Vagina (tissue), 2 donors: ENCODE data around the gene TNFAIP8L3. TPM values are rescaled to one million over a fixed set of nuclear protein-coding genes. Genes with fewer than 3 reads are reported as not detected.

Experiments used
- DNase-seq, 2 donors: peaks; one replicate each; pipeline ENCODE4 v3.0.0-alpha.2; 2017; ENCODE audit errors: extremely low spot score in 2 of 2
- H3K27ac ChIP-seq: fragments of 200-600 bp; sonication (generic); one replicate; pipeline ENCODE4 v1.5.1; 2019
- H3K27me3 ChIP-seq: fragments of 200-600 bp; sonication (generic); one replicate; pipeline ENCODE4 v1.5.1; 2019
- H3K36me3 ChIP-seq, 2 donors: fragments of 200-600 bp; sonication (generic); one replicate each; pipeline ENCODE4 v1.5.1; 2017 to 2019
- H3K4me1 ChIP-seq: fragments of 200-600 bp; sonication (generic); one replicate; pipeline ENCODE4 v1.5.1; 2019
- H3K4me3 ChIP-seq, 2 donors: fragments of 200-600 bp; sonication (generic); 1 replicate in 1 of 2; 2 replicates in 1 of 2; pipeline ENCODE4 v1.5.1; 2016 to 2019
- H3K9me3 ChIP-seq: fragments of 200-600 bp; sonication (generic); one replicate; pipeline ENCODE4 v1.5.1; 2019
- CTCF ChIP-seq, 3 experiments: fragments of 450-650 bp in 2 of 3; fragments of 200-600 bp in 1 of 3; sonication (generic) in 1 of 3; IDR thresholded peaks; one replicate each; pipeline ENCODE4 v1.5.1; 2017 to 2019; ENCODE audit warnings: antibody characterized with exemption in 3 of 3, mild to moderate bottlenecking in 2 of 3, moderate library complexity in 2 of 3
- POLR2A ChIP-seq, 2 donors: fragments of 450-650 bp; IDR thresholded peaks; one replicate each; pipeline ENCODE4 v1.6.1; 2017; ENCODE audit warnings: antibody characterized with exemption in 2 of 2, mild to moderate bottlenecking in 2 of 2, moderate library complexity in 2 of 2
- POLR2AphosphoS5 ChIP-seq, 2 donors: sonication (generic); formaldehyde crosslinking; IDR thresholded peaks; one replicate each; pipeline ENCODE4 v1.9.0; 2017; ENCODE audit warnings: antibody characterized with exemption in 2 of 2, mild to moderate bottlenecking in 2 of 2, low read depth in 1 of 2; ENCODE audit not compliant: insufficient read depth in 1 of 2
- intact Hi-C: fragments of 100-400 bp; cut with DNase I; formaldehyde crosslinking; loops from one replicate; pipeline ENCODE4 v1.15.1; 2023
- total RNA-seq: library from RNA; depleted of rRNA; stranded (reverse); fragments of >200 nt; gene quantifications from one replicate; pipeline ENCODE4 v1.2.3, GENCODE V29; 2016

The TNFAIP8L3 gene
- total RNA-seq, 1 donor from 2014 or later, result 21.9 TPM

- Histone ChIP-seq H3K9me3 (no peaks in the 10 kb centered on the region), H3K4me1 (peaks cover 13% of the 10 kb centered on the region), H3K27me3 (no peaks in the 10 kb centered on the region), H3K4me3 (no peak overlapping the region), H3K36me3 (peaks cover 0 to 15% of the 10 kb centered on the region in 2 donors), H3K27ac (no peak overlapping the region)
- DNase-seq, result no peak
- TF ChIP-seq CTCF (IDR thresholded peaks at IDR 0.05), result no peak
- TF ChIP-seq POLR2AphosphoS5 (IDR thresholded peaks at IDR 0.05; ENCODE audit: insufficient read depth in 1 of 2, low read depth in 1 of 2), result no peak
- no peak for TF ChIP-seq POLR2A (IDR thresholded peaks at IDR 0.05)
- intact Hi-C loops, result no loop called here
Observed at GRCh38 chr15:51054535-51054934, 40.2 kb downstream of the TNFAIP8L3 start.

- DNase-seq, result no peak
- intact Hi-C loops, result no loop called here
- peaks cover 0 to 15% of the 10 kb centered on the region in 2 donors for H3K36me3 ChIP-seq
- peaks cover 13% of the 10 kb centered on the region for H3K4me1 ChIP-seq
- no peak for TF ChIP-seq CTCF (IDR thresholded peaks at IDR 0.05)
- no peak for TF ChIP-seq POLR2AphosphoS5 (IDR thresholded peaks at IDR 0.05; ENCODE audit: insufficient read depth in 1 of 2, low read depth in 1 of 2)
- no peak overlapping the region for H3K4me3 ChIP-seq
- H3K27ac ChIP-seq, result no peak overlapping the region
- H3K9me3 ChIP-seq, result no peaks in the 10 kb centered on the region
- no peaks in the 10 kb centered on the region for H3K27me3 ChIP-seq
Observed at GRCh38 chr15:51053571-51053970, 41.1 kb downstream of the TNFAIP8L3 start.

GRCh38 chr15:51051776-51052175 is 42.9 kb downstream of the TNFAIP8L3 start:
- H3K4me1 ChIP-seq, result peaks cover 27% of the 10 kb centered on the region
- H3K27ac ChIP-seq, result no peak overlapping the region
- intact Hi-C loops, result no loop called here

GRCh38 chr15:51049081-51049480 is 45.6 kb downstream of the TNFAIP8L3 start:
- Histone ChIP-seq H3K4me1 (peaks cover 34% of the 10 kb centered on the region), H3K27ac (no peak overlapping the region), H3K27me3 (no peaks in the 10 kb centered on the region), H3K4me3 (no peak overlapping the region), H3K9me3 (no peaks in the 10 kb centered on the region), H3K36me3 (no peaks in the 10 kb centered on the region)
- no peak for DNase-seq
- TF ChIP-seq POLR2A (IDR thresholded peaks at IDR 0.05), result no peak
- no peak for TF ChIP-seq CTCF (IDR thresholded peaks at IDR 0.05)
- no peak for TF ChIP-seq POLR2AphosphoS5 (IDR thresholded peaks at IDR 0.05; ENCODE audit: insufficient read depth in 1 of 2, low read depth in 1 of 2)
- intact Hi-C loops, result no loop called here

More at GRCh38 chr15:51051776-51052175, 42.9 kb downstream of the TNFAIP8L3 start:
- TF ChIP-seq POLR2AphosphoS5 (IDR thresholded peaks at IDR 0.05; ENCODE audit: insufficient read depth in 1 of 2, low read depth in 1 of 2), result no peak
- no peak for TF ChIP-seq POLR2A (IDR thresholded peaks at IDR 0.05)
- no peaks in the 10 kb centered on the region for H3K9me3 ChIP-seq
- peaks cover 0 to 4% of the 10 kb centered on the region in 2 donors for H3K36me3 ChIP-seq
- H3K27me3 ChIP-seq, result no peaks in the 10 kb centered on the region
- no peak overlapping the region for H3K4me3 ChIP-seq
- DNase-seq, result no peak

DNA sequence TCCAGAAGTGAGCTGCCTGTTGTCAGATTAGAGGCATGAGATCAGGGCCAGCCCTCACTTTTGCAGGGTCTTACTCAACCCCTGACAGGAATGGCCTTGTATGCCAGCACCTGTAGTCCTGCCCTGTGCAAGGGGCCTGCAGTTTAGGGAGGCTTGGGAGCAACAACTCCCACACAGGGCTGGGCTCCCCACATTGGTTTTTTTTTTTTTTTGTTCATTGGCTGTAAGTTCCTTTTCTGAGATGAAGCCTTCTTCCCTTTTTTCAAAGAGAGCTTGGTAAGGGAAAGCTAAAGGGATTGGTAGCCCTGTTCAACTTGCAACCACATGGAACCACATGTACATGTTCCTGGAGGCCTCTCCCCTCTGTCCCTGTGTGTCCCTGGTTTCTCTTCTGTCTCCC is 46.4 kb downstream of the TNFAIP8L3 start:
- Histone ChIP-seq H3K9me3 (no peaks in the 10 kb centered on the region), H3K27me3 (no peaks in the 10 kb centered on the region), H3K27ac (no peak overlapping the region), H3K4me3 (no peak overlapping the region), H3K4me1 (peaks cover 34% of the 10 kb centered on the region), H3K36me3 (no peaks in the 10 kb centered on the region)
- DNase-seq, result no peak
- intact Hi-C loops, result no loop called here
- TF ChIP-seq POLR2AphosphoS5 (IDR thresholded peaks at IDR 0.05; ENCODE audit: insufficient read depth in 1 of 2, low read depth in 1 of 2), result no peak
- TF ChIP-seq CTCF (IDR thresholded peaks at IDR 0.05), result no peak
- TF ChIP-seq POLR2A (IDR thresholded peaks at IDR 0.05), result no peak
